Hematopoietic multipotent progenitor cell treated with erythropoietin and hydrocortisone succinate and interleukin-3 and kit ligand, for 15 days (in vitro differentiated cells): Measurements from ENCODE around the gene HSPB6.
"Not testable (repeated sequence)": the region's sequence is repeated elsewhere in the genome, so short reads cannot be mapped to it uniquely, and the experiment has no call there.

Experiments used
- DNase-seq: peaks from one replicate; pipeline ENCODE4 v3.0.0-alpha.2; 2015; ENCODE audit warnings: low spot score

HSPB6 gene

GRCh38 chr19:35731779-35732405, 24.9 kb downstream of the HSPB6 start:
- DNase-seq = no peak

GRCh38 chr19:35731353-35731752, 25.5 kb downstream of the HSPB6 start:
- DNase-seq = no peak

DNA sequence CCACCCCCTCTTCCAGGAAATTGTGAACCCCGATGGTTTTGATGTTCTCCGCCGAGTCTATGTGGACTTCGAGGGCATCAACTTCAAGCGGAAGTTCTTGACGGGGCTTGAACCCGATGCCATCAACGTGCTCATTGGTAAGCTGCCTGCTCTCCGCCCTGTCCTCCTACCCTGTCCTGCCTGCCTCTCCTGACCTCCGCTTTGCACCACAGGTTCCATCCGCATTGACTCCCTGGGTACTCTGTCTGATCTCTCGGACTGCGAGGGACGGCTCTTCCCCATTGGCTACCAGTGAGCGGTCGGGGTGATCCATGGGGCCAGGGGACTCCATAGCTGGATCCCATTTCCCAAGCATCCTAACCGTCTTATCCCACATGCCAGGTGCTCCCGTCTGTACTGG, 26.5 kb downstream of the HSPB6 start:
- DNase-seq = no peak

- no peak for DNase-seq
Measured at GRCh38 chr19:35729763-35730162, 27.1 kb downstream of the HSPB6 start.

- DNase-seq = no peak
Measured at GRCh38 chr19:35729021-35729420, 27.8 kb downstream of the HSPB6 start.

DNA sequence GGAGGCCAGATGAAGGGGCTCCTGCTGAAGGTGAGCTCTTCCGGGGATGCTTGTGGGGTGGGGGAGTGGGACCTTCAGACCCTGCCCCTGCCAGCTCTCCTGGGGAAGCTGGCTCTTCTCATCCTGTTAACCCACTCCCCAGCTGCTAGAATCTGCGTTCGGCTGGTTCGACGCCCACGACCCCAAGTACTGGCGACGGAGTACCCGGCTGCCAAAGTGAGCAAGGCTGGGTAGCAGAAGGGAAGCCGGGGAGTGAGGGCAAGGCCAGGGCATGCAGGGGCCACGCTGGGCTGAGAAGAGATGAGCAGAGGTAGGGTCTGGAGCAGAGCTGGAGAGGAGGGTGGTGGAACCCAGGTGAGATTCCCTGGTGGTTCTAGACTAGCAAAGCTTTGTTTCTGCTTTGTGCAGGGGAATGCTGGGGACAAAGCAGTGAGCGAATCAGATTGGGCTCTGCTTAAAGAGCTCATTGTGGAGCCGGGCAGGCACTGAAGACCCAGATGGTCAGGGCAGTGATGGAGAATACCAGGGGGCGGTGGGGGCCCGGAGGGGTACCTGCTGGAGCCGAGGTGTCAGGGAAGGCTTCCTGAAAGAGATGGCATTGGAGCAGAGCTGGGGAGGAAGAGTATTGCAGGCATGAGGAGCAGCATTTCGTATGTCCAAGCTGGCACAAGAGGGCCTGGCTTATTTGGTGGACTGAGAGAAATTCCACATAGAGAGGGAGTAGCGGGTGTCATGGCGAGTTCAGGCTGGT, 28.7 kb downstream of the HSPB6 start:
- no peak for DNase-seq

GRCh38 chr19:35727053-35727955, 29.5 kb downstream of the HSPB6 start:
- no peak for DNase-seq

DNA sequence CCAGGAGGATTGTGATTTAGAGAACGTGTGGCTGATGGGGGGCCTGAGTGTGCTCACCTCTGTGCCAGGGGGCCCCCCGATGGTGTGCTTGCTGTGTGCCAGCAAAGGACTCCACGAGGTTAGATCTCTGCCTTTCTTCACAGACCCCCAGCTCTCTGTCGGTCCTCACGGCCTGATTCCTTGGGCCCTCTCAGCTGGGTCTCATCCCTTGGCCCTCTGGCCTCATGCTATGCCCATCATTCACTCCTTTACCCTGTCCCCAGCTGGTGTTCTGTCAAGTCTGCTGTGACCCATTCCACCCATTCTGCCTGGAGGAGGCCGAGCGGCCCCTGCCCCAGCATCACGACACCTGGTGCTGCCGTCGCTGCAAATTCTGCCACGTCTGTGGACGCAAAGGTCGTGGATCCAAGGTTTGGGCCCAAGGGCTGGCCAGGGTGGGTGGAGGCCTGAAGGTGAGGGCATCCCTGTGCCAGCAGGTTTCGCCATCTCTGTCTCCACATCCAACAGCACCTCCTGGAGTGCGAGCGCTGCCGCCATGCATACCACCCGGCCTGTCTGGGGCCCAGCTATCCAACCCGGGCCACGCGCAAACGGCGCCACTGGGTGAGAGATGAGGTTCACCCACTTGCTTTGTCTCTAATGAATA, 31.5 kb downstream of the HSPB6 start:
- no peak for DNase-seq

DNA sequence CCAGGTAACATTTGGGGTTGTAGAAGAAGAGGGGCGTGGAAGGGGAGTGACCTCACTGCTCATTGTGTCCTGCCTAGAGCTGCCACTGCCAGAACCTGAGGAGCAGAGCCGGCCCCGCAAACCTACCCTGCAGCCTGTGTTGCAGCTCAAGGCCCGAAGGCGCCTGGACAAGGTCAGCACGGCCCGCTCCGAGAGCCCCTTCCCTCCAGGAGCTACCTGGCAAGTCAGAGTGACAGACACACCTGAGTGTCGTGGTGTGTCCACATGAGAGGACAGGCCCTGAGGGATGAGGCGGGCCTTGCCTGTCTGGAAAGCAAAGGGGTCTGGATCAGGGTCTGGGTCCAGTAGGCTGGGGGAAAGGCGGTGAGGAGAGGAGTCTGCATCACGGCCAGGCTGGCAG, 32.3 kb downstream of the HSPB6 start:
- DNase-seq = no peak

- not testable (repeated sequence) for DNase-seq
Measured at GRCh38 chr19:35724132-35724531, 32.7 kb downstream of the HSPB6 start.

- DNase-seq = no peak
Measured at GRCh38 chr19:35723671-35724070, 33.2 kb downstream of the HSPB6 start.

DNA sequence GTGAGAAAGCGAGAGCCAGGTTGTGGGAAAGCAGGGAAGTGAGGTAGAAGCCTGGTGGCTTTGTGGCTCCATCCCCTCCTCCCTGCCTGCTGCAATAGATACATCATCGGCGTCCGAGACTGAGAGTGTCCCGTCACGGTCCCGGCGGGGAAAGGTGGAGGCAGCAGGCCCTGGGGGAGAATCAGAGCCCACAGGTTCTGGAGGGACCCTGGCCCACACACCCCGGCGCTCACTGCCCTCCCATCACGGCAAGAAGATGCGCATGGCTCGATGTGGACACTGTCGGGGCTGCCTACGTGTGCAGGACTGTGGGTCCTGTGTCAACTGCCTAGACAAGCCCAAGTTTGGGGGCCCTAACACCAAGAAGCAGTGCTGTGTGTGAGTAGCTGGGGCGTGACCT, 33.9 kb downstream of the HSPB6 start:
- no peak for DNase-seq

GRCh38 chr19:35722461-35722860, 34.4 kb downstream of the HSPB6 start:
- no peak for DNase-seq

- DNase-seq = no peak
Measured at GRCh38 chr19:35721374-35721773, 35.5 kb downstream of the HSPB6 start.

DNA sequence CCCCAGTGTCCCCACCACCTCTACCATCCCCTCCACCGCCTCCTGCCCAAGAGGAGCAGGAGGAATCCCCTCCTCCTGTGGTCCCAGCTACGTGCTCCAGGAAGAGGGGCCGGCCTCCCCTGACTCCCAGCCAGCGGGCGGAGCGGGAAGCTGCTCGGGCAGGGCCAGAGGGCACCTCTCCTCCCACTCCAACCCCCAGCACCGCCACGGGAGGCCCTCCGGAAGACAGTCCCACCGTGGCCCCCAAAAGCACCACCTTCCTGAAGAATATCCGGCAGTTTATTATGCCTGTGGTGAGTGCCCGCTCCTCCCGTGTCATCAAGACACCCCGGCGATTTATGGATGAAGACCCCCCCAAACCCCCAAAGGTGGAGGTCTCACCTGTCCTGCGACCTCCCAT, 36.2 kb downstream of the HSPB6 start:
- no peak for DNase-seq

GRCh38 chr19:35720163-35720524, 36.7 kb downstream of the HSPB6 start:
- no peak for DNase-seq

DNA sequence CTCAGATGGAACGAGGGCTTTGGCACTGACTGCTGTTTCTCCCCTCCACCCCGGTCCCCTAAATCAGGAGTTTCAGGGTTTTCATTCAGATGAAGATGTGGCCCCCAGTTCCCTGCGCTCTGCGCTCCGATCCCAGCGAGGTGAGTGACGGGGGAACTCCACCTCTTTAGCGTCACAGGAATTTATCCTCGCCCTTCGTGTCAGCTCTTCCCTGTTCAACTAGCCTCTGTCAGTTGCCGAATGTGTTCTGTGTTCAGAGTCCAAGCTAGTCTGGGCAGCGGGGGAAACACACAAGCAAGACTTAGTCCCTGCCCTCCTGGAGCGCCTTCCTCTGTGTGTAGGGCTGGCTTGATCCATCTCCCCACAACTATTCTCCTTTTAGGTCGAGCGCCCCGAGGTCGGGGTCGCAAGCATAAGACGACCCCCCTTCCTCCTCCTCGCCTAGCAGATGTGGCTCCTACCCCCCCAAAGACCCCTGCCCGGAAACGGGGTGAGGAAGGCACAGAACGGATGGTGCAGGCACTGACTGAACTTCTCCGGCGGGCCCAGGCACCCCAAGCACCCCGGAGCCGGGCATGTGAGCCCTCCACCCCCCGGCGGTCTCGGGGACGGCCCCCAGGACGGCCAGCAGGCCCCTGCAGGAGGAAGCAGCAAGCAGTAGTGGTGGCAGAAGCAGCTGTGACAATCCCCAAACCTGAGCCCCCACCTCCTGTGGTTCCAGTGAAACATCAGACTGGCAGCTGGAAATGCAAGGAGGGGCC, 37.2 kb downstream of the HSPB6 start:
- DNase-seq = no peak

DNA sequence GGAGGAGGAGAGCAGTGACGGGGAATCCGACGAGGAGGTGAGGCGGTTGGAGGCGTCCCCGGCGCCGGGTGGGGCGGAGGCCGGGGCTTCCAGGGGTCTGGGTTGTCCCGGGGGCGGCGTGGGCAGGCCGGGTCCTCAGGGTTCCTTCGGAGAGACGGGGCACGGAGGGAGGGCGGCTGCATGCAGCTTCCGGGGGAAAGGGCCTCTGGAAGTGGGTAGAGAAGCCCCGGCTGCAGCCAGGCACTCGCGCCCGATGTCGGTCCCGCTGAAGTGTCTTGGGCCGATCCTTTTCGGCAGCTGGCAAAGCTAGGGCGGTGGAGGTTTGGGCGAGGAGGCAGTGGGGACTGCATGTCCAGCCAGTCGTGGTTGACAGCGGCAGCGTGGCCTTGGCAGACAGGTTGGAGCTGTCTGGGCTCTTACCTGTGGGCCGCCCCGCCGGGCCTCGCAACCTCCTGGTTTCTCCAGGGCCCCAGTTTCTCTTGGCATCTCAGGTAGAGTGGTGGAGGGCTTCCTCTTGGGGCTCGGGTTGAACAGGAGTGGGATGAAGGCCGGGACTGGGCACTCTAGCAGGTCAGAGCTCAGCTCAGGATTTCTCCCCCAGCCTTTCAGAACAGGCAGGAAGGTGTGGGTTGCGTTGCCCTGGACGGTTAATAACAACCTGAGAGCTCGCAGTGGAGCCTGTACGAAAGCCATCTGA, 38.3 kb downstream of the HSPB6 start:
- peak; percentile 28 for DNase-seq

DNA sequence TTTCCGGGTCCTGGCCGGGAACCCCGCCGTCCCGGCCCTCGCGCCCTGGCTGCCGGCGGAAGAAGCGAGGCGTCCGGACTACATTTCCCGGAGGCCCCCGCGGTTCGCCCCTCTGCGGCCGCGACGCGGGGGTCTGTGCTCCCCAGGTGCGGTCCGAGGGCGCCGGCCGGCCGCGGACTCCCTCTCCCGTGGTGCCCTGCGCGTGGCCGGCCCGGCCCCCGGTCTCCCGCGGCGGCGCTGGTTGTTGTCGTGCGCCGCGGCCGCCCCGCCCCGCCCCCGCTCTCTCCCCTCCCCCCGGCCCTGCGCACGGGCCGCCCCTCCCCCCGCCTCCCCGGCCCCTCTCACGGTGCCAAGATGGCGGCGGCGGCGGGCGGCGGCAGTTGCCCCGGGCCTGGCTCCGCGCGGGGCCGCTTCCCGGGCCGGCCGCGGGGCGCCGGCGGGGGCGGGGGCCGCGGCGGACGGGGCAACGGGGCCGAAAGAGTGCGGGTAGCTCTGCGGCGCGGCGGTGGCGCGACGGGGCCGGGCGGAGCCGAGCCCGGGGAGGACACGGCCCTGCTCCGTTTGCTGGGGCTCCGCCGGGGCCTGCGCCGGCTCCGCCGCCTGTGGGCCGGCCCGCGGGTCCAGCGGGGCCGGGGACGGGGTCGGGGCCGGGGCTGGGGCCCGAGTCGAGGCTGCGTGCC, 39.0 kb downstream of the HSPB6 start, which contains the start of gene KMT2B:
Gene KMT2B (plus strand): TSS at position 339 of the 680 bp plus-strand sequence. CDS start 16 bp downstream, at position 355.
- DNase-seq = no peak
